GM12864 (cell line): ENCODE measurements around the gene TESK1.

ENCODE experiments used
- DNase-seq: peaks from one replicate; pipeline ENCODE4 v3.0.0-alpha.2; 2011; ENCODE audit warnings: low read depth
- H3K4me3 ChIP-seq: 2 replicates; pipeline ENCODE4 v1.5.1; 2011; ENCODE audit warnings: mild to moderate bottlenecking, low read depth, low read length, control low read depth
- TF ChIP-seq, protein P1 (sequence below): IDR thresholded peaks from 2 replicates; pipeline ENCODE4 v1.5.1; 2011; ENCODE audit warnings: low read depth, mild to moderate bottlenecking, moderate library complexity, low read length, control low read depth, inconsistent platforms; ENCODE audit errors: missing control alignments

The TESK1 gene

DNA sequence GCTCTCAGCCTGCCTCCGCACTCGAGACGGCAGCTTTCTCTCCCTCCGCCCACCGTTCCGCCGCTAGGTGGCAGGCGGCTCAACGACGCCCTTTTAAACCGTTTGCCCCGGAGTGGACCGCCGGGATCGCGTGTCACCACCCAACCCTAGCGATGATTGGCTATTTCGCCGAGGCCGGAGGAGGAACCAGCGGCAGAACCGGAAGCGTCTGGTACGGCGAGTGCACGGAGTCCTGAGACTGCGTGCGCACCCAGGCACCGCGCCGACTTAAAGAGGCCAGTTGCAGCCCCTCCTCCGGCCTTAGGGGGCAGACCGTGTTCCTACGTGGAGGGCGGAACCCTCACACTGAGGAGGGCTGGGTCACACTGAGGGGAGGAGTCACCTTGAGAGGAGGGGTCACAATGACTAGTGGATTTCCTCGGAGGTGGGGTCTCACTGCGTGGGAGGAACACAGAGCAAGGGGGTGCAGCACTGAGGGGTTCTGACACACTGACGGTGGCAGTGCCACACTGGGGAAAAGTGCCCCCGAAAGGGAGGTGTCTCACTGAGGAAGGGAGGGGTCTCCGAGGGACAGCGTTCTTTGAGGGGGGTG lies 980 bp upstream of the TESK1 start:
- TF ChIP-seq, protein P1, sequence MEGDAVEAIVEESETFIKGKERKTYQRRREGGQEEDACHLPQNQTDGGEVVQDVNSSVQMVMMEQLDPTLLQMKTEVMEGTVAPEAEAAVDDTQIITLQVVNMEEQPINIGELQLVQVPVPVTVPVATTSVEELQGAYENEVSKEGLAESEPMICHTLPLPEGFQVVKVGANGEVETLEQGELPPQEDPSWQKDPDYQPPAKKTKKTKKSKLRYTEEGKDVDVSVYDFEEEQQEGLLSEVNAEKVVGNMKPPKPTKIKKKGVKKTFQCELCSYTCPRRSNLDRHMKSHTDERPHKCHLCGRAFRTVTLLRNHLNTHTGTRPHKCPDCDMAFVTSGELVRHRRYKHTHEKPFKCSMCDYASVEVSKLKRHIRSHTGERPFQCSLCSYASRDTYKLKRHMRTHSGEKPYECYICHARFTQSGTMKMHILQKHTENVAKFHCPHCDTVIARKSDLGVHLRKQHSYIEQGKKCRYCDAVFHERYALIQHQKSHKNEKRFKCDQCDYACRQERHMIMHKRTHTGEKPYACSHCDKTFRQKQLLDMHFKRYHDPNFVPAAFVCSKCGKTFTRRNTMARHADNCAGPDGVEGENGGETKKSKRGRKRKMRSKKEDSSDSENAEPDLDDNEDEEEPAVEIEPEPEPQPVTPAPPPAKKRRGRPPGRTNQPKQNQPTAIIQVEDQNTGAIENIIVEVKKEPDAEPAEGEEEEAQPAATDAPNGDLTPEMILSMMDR = peak; percentile 85
- peak; percentile 98 for DNase-seq
- peak overlapping the region; percentile 74 for H3K4me3 ChIP-seq

DNA sequence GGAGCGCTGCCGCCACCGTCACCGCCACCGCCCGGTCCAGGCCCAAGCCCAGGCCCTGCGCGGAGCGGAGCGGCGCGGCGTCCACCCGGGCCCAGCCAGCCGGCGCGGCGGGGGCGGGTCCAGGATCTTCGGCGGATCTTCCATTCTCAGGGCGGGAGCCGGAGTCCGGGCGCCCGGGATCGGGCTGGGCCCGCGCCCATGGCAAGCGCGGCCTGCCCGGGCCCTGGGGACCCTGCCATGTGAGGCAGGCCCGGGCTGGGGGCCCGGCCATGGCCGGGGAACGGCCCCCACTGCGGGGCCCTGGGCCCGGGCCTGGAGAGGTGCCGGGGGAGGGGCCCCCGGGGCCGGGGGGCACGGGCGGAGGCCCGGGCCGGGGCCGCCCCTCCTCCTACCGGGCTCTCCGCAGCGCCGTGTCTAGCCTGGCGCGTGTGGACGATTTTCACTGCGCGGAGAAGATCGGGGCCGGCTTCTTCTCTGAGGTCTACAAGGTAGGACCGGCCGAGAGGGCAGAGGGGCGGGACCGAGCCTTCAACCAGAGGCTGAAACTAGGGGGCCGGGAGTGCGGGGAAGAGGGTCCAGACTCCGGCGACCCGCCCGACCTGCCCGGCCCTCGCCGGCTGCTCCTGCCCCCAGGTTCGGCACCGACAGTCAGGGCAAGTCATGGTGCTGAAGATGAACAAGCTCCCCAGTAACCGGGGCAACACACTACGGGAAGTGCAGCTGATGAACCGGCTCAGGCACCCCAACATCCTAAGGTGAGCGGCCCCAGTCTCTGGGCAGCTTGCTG lies 482 bp downstream of the TESK1 start:
- TF ChIP-seq, protein P1 = no peak
- peak overlapping the region; percentile 74 for H3K4me3 ChIP-seq
- DNase-seq = no peak

DNA sequence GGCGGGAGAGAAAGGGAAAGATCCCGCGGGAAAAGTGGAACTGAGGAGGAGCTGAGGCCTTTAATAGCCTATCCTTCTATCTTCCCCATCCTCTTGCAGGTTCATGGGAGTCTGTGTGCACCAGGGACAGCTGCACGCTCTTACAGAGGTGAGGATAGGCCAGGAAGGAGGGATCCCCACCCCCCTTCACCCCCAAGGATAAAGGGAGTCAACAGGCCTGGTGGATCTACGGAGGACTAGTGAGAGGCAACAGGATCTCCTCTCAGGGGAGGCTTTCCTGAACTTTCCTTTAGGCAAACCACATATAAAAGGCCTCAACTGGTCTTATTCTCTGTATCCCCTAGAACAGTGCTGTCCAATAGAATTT lies 1.1 kb downstream of the TESK1 start:
- TF ChIP-seq, protein P1 = no peak
- no peak for DNase-seq

DNA sequence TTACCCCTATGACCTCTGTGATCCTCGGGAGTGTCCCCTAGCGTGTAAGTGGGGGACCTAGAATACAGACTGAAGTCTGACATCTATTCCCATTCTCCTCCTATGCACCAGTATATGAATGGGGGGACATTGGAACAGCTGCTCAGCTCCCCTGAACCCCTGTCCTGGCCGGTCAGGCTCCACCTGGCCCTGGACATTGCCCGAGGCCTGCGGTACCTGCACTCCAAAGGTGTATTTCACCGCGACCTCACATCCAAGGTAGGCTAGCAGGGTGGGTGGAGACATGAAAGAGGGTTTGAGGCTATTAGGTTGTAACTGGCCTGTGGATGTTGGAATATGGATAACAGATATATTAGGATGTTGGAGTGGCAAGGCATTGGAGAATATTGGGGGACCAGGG lies 1.7 kb downstream of the TESK1 start:
- TF ChIP-seq, protein P1 = no peak
- no peak overlapping the region for H3K4me3 ChIP-seq
- no peak for DNase-seq

More for the DNA sequence above, 1.1 kb downstream of the TESK1 start:
- peak overlapping the region; percentile 74 for H3K4me3 ChIP-seq

DNA sequence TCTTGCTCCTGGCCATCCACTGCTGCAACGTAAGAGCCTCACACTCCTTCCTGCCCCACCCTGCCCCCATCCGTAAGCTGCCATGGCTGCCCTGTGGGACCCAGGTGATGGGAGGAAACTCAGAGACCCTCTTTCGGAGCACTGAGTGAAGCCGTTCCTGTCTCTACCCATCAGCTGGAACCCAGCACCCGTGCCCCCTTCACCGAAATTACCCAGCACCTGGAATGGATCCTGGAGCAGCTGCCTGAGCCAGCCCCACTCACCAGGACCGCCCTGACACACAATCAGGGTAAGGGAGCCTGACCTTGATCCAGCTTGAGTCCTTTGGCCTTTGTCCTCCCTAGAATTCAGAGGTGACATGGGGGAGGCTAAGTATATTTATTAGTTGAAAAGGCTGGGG lies 3.2 kb downstream of the TESK1 start:
- no peak for DNase-seq
- TF ChIP-seq, protein P1 = no peak
- H3K4me3 ChIP-seq = no peak overlapping the region

DNA sequence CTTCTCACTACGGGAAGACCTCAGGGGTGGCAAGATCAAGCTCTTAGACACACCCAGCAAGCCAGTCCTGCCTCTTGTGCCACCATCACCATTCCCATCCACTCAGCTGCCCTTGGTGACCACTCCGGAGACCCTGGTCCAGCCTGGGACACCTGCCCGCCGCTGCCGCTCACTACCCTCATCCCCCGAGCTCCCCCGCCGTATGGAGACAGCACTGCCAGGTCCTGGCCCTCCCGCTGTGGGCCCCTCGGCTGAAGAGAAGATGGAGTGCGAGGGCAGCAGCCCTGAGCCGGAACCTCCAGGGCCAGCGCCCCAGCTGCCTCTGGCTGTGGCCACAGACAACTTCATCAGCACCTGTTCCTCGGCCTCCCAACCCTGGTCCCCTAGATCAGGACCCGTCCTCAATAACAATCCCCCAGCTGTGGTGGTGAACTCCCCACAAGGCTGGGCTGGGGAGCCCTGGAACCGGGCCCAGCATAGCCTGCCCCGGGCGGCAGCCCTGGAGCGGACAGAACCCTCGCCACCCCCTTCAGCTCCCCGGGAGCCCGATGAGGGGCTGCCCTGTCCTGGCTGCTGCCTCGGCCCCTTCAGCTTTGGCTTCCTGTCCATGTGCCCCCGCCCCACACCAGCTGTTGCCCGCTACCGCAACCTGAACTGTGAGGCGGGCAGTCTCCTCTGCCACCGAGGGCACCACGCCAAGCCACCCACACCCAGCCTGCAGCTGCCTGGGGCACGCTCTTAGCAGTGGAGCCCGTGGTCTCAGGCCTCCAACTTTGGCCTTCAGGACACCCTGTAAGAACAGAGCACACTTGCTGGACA lies 4.1 kb downstream of the TESK1 start:
- no peak overlapping the region for H3K4me3 ChIP-seq
- TF ChIP-seq, protein P1 = no peak
- DNase-seq = no peak
